CD4-positive, alpha-beta T cell treated with Interleukin-17A for 4 hours (primary cell): ENCODE results near the gene THADA.

ENCODE experiments used
- DNase-seq: peaks from one replicate; pipeline ENCODE4 v3.0.0-alpha.2; 2020; ENCODE audit warnings: mixed read lengths

THADA gene

DNA sequence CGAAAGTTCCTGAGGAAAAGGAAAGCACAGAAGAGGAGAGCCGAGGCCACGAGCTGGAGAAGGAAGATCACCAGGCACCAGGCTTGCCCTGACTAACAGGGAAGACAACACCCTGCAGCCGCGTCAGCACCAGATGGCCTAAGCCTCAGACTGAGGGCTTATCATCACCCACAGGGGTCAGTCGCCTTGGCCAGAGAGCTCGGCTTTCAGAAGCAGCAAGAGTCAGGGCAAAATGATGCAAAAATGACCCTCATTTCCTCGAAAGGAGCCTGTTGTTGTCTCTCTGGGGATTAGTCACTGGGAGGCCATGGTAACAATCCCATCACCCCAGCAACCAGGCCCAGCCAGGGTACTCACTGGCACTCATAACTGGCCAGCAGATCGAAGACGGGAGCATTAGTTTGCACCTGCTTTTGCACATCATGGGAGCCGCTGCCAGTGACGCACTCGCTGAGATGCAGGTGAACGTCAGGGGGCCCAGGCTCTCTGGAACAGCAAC lies 326.7 kb downstream of the THADA start:
- DNase-seq, result no peak

- no peak for DNase-seq
These were observed 327.5 kb downstream of the THADA start for GRCh38 chr2:43268066-43268953.

DNA sequence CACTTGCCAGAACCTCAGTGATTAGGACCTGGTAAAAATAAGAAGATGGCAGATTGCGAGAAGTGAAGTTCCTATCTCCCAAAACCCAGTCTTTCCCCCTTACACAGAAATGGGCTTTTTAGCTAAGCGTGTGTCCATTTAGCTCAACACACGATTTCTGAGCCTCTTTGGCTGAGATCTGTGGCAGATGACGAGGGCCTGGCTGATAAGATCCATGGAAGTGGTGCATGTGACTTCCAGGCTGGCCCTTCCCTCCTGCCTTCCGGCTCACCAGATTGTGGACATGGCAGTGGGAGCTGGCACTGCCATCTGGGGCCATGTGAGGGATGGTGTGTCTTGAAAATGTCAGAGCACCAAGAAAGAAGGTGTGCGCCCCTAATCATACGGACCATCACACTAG lies 328.5 kb downstream of the THADA start:
- no peak for DNase-seq

DNA sequence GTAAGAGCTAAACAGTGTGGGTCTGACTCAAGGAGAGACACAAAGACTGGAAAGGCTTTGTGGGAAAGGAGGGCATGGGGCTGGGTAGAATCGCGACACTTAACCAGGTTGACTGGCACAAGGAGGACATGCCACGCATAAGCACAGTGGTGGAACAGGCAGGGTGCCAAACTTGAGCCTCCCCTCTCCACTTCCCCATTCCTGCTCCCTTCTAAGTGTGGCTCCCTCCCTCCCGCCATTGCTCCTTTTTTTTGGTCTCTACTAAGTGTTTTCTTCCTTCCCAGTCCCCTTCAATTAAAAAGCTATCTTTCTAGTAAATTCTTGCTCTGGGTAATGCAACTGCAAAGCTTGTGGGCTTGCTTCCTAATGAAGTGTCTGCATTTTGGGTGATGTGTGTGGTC lies 329.1 kb downstream of the THADA start:
- DNase-seq, result no peak

- DNase-seq, result no peak
These were observed 330.4 kb downstream of the THADA start for GRCh38 chr2:43265421-43265820.

GRCh38 chr2:43265001-43265400 lies 330.8 kb downstream of the THADA start:
- DNase-seq, result no peak

GRCh38 chr2:43262951-43263350 lies 332.9 kb downstream of the THADA start:
- DNase-seq, result no peak

GRCh38 chr2:43262239-43262638 lies 333.6 kb downstream of the THADA start:
- no peak for DNase-seq

DNA sequence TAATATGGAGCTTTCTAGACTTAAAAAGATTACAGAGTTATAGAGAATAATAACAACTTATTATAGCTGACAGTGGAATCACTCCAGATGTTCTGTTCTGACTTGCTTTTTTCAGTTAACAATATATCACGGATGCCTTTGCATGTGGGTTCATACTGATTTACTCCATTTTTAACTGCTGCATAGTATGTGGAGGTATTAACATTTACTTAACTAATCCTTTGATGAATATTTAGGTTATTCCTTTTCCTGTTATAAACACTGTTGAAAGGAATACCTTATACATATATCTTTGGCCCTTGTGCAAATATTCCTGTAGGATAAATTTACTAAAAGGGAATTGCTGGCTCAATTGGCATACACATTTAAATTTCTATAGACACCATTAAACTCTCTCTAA lies 336.3 kb downstream of the THADA start:
- no peak for DNase-seq

DNA sequence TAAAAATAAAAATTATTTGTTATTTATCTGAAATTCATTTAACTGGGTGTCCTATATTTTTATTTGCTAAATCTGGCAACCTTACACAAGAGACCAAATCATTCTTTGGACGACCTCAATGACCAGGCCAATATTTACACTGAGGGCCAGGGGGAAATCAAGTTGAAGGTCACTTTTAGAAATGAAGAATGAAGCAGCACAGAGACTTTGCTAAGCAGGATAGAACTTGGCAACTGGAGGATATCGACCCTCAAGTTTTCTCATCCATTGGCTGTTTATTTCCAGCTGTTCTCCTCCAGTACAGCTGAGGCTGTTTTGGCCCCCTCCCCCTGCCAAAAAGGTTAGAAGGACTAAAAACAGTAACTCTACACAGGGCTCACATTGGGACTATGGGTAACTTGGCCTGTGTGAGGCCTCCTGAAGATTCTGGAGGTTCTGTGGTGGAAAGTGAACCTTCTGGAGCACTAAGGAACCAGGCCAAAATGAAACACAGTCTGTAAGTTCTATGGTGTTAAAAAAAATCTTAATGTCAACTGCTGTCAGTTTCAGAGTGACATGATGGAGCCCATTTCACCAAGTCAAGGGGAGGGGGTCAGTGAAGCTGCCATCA lies 337.2 kb downstream of the THADA start:
- DNase-seq, result no peak

GRCh38 chr2:43255296-43255910 lies 340.4 kb downstream of the THADA start:
- DNase-seq, result no peak

DNA sequence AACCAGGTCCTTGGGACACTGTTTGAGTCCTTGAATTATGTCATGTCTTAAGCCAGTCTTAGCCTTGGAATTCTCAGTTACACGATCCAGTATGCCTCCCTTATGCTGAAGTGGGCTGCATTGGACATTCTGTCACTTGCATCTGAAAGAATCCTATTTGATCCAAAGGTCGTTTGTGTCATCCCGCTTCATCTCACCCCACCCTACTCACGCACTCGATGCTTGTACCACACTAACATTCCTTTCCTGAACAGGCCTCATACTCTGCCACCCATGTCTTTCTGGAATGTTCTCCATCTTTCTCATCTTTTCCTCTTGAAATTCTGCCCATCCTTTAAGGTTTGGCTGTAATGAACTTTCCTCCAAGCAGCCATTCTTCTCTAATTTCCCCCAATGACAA lies 341.5 kb downstream of the THADA start:
- DNase-seq, result no peak

DNA sequence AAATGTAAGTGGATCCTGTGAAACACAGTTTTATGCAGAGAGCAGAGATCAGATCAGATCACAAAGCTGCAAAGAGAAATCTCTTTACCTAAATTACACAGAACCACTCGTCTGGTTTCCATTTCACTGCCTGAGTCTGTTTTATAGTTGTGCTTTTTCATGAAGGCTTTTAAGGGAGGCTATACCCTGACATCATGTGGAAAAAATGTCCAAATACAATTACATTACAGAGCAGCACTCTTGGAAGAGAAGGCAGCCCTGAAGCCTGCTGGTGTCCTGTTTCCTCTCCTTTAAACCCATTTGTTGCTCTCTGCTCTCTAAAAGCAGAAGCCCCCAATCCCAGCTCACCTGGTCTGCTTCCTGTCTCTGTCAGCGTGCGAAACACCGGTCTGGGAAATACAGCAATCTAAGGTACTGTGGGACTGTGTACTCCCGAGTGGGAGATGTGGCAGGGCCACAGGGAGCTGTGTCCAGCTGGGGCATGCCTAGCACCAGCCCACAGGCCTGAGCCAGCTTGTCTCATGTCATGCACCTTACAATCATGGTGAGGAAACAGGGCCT lies 344.6 kb downstream of the THADA start:
- no peak for DNase-seq

- DNase-seq, result no peak
These were observed 345.8 kb downstream of the THADA start for GRCh38 chr2:43250015-43250414.

GRCh38 chr2:43248621-43249020 lies 347.2 kb downstream of the THADA start:
- DNase-seq, result no peak

DNA sequence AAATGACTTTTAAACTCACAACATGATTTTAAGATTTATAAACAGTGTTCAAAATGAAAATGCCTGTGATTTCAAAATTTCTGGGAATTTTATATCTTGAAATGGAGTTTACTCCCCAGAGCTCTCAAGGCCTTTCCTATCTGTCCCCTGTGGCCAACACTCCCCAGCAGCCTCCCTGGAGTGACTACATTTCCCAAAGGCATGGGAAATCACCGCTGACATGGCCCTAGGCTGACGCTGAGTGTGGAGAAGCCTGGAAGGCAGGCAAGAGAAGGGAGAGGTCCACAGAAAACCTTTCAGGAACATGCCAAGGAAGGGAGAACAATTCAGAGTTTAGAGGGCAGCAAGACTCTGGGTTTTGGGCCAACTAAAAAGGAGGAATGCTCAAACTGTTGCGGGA lies 349.2 kb downstream of the THADA start:
- DNase-seq, result no peak

GRCh38 chr2:43241558-43241957 lies 354.3 kb downstream of the THADA start:
- no peak for DNase-seq

DNA sequence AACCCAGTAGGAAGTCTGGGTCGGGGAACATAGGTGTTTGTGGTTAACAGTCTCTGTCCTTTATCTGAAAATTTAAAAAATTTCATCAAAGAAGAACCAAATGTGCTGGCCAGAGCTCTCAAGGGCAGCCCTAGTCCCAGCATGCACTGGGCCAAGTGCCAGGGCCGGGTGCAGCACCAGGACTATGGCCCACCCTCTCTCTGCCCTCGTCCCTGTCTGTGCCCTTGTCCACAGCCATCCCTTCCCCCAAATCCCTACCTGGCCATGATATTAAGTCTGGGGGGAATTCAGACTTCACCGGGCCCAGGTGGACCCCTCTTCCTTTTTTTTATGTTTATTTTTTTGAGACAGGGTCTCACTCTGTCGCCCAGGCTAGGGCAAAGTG lies 355.1 kb downstream of the THADA start:
- no peak for DNase-seq

DNA sequence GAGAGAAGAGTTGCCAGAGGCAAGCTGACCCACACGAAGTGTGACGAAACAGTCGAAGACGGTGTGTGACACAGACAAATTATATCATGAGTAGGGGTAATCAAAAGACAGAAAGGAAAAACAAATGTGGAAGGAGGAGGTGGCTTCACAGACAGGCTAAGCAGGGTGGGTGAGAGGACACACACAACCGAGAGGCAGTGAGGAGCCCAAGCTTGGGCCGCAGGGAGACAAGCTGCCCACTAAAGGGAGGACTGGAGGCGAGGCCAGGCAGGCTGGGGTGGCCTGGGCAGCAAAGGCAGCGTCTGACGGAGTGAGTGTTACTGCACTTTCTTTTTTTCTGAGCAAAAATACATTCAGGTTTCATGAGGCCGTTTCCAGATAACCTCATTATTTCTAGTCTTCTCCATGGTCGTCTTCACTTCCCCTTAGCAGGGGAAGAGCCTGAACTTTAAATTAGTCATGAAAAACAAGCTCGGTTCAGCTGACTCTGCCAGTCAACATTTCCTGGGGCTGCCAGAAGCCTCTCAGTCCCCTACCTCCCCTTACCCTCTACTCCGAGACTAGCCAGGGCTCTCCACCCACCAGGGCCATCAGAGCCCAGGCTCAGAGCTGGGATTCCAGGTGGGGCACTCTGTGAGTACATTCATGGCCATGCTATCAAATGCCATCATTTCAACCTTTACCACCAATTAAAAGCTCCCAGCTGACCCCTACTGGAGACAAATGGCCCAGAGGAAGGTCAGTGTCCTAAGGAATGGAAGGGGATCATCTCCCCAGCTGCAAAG lies 355.7 kb downstream of the THADA start:
- DNase-seq, result peak; percentile 23

DNA sequence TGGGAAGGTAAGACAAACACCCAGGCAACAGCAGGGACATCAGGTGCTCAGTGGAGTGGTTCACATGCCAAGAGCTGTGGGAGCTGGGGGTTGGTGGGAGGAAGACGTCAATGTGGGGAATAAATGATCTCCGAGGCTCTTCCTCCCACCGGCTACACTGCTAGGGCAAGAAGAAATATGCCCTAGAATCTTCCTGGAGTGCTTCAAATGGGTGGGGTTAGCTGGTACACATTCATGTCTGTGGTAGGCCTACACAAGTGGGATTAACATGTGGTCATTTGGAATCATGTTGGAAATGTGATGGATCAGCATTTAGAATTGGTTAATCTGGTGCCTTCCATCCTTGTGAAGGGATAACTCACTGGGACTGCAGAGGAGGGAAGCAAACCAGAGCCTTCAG lies 357.0 kb downstream of the THADA start:
- no peak for DNase-seq

GRCh38 chr2:43238176-43238575 lies 357.7 kb downstream of the THADA start:
- no peak for DNase-seq
